Smooth muscle cell (in vitro differentiated cells): ENCODE data around the gene SLC24A1. TPM values are rescaled to one million over a fixed set of nuclear protein-coding genes. Genes with fewer than 3 reads are reported as not detected.

Experiments
- DNase-seq: peaks from one replicate; lab custom pipeline; 2025; ENCODE audit not compliant: unreplicated experiment; lab: John Stamatoyannopoulos, UW
- H2AFZ ChIP-seq: fragments of 200-600 bp; sonication (generic); 2 replicates; pipeline ENCODE4 v1.6.0; 2016; ENCODE audit warnings: antibody characterized with exemption, low read depth, mild to moderate bottlenecking
- H3F3A ChIP-seq: fragments of 200-600 bp; sonication (generic); 2 replicates; pipeline ENCODE4 v1.6.0; 2017; ENCODE audit warnings: antibody characterized with exemption, low read depth
- H3K27ac ChIP-seq: fragments of 200-600 bp; sonication (generic); 2 replicates; pipeline ENCODE4 v1.5.1; 2016; ENCODE audit warnings: low read depth, mild to moderate bottlenecking
- H3K27me3 ChIP-seq: fragments of 200-600 bp; sonication (generic); 2 replicates; pipeline ENCODE4 v1.6.1; 2016; ENCODE audit warnings: low read depth, mild to moderate bottlenecking
- H3K36me3 ChIP-seq: fragments of 200-600 bp; sonication (generic); 2 replicates; pipeline ENCODE4 v1.5.1; 2016; ENCODE audit warnings: low read depth
- H3K4me1 ChIP-seq: fragments of 200-600 bp; sonication (generic); 2 replicates; pipeline ENCODE4 v1.5.1; 2016; ENCODE audit warnings: low read depth
- H3K4me2 ChIP-seq: fragments of 200-600 bp; sonication (generic); 2 replicates; pipeline ENCODE4 v1.6.0; 2016; ENCODE audit warnings: mild to moderate bottlenecking
- H3K4me3 ChIP-seq: fragments of 200-600 bp; sonication (generic); 2 replicates; pipeline ENCODE4 v1.5.1; 2016; ENCODE audit warnings: mild to moderate bottlenecking
- H3K79me2 ChIP-seq: fragments of 200-600 bp; sonication (generic); 2 replicates; pipeline ENCODE4 v1.6.0; 2016; ENCODE audit warnings: low read depth, mild to moderate bottlenecking
- H3K9ac ChIP-seq: fragments of 200-600 bp; sonication (generic); 2 replicates; pipeline ENCODE4 v1.6.0; 2016; ENCODE audit warnings: low read depth
- H3K9me3 ChIP-seq: fragments of 200-600 bp; sonication (generic); replicated peaks from 2 replicates; pipeline ENCODE4 v1.5.1; 2016; ENCODE audit warnings: low read depth
- H4K20me1 ChIP-seq: fragments of 200-600 bp; sonication (generic); 2 replicates; pipeline ENCODE4 v1.6.0; 2016; ENCODE audit warnings: low read depth
- WGBS: methylation state at CpG from one replicate; pipeline ENCODE4 v1.1.7; 2016; ENCODE audit warnings: low lambda C conversion rate; 5-methylcytosine and 5-hydroxymethylcytosine counted together
- polyA plus RNA-seq: library from polyadenylated mRNA; unstranded; fragments of >200 nt; fragmentation: Nextera tagmentation; extraction: Ambion mirVana; gene quantifications from 2 replicates; pipeline ENCODE4 v1.2.1, GENCODE V29; 2016
- total RNA-seq: library from RNA; depleted of rRNA; stranded (reverse); fragments of >200 nt; gene quantifications from 2 replicates; pipeline ENCODE4 v1.2.3, GENCODE V29; 2014
- TF ChIP-seq, protein P1 (sequence below): fragments of 200-600 bp; sonication (generic); IDR thresholded peaks from 2 replicates; pipeline ENCODE4 v1.5.1; 2017; ENCODE audit warnings: borderline replicate concordance, mild to moderate bottlenecking, antibody characterized with exemption; ENCODE audit not compliant: insufficient read depth, poor library complexity, severe bottlenecking

Gene SLC24A1
- total and polyA plus RNA-seq, 2 experiments from 2014 or later: 1.3 to 2.8 TPM

DNA sequence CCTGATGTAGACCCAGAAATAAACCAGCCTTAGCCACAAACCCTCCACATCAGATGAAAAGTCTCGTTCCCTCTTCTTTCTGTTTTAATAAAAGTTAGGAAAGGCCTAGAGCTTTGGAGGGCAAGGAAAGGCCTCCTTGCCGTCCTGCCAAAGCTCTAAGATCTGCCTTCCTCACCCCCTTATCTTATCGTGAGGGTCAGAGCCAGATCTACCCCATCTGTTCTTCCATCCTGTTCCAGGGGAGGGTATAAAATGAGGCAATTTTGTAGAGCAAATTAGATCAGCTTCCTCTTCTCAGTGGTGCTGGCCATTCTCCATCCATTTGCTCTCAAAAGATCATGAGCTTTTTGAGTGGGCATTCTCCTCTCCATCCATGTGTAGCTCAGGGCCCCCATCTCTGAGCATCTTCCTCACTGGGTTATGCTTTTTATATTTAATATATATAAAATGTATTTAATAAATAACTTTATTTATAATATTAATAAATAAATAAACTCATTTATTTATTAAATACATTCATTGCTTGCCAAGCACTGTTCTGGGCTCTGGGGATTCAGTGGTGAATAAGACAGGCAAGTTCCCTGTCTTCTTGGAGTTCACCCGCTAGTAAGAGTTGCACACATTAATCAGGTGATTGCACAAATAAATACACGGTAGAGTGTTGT is 2.0 kb upstream of the SLC24A1 start:
- Histone ChIP-seq H3K9ac (no peak overlapping the region), H3K27ac (no peak overlapping the region), H3K4me2 (no peak overlapping the region), H2AFZ (no peak overlapping the region), H3F3A (no peaks in the 10 kb centered on the region), H3K4me3 (no peak overlapping the region), H3K27me3 (no peaks in the 10 kb centered on the region), H3K4me1 (no peaks in the 10 kb centered on the region), H4K20me1 (no peaks in the 10 kb centered on the region), H3K36me3 (no peaks in the 10 kb centered on the region), H3K79me2 (no peaks in the 10 kb centered on the region), H3K9me3 (no peaks in the 10 kb centered on the region)
- 68% methylated on average over 5 of the region's 5 CpGs for WGBS
- no peak for DNase-seq
- TF ChIP-seq, protein P1, sequence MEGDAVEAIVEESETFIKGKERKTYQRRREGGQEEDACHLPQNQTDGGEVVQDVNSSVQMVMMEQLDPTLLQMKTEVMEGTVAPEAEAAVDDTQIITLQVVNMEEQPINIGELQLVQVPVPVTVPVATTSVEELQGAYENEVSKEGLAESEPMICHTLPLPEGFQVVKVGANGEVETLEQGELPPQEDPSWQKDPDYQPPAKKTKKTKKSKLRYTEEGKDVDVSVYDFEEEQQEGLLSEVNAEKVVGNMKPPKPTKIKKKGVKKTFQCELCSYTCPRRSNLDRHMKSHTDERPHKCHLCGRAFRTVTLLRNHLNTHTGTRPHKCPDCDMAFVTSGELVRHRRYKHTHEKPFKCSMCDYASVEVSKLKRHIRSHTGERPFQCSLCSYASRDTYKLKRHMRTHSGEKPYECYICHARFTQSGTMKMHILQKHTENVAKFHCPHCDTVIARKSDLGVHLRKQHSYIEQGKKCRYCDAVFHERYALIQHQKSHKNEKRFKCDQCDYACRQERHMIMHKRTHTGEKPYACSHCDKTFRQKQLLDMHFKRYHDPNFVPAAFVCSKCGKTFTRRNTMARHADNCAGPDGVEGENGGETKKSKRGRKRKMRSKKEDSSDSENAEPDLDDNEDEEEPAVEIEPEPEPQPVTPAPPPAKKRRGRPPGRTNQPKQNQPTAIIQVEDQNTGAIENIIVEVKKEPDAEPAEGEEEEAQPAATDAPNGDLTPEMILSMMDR: no peak

DNA sequence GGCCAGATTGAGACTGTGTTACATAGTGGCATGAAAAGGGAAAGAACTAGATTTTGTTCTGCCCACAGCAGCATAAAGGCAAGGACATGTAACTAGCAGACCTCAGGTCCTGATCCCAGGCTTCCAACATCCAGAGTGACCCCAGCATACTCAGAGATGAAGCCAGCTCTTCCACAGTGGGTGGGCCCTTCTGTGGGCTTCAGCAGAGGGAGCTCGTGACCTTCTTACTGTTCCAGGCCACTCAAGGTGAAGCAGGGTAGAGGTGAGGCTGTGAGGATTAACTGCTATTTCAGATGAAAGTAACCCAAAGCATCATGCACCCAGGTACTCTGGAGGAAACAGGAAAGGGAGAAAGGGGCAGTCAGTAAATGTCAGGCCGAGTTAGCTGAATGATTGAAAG is 905 bp upstream of the SLC24A1 start:
- Histone ChIP-seq H3K4me1 (no peaks in the 10 kb centered on the region), H3K4me3 (no peak overlapping the region), H3K9me3 (no peaks in the 10 kb centered on the region), H3K27ac (no peak overlapping the region), H2AFZ (no peak overlapping the region), H3F3A (no peaks in the 10 kb centered on the region), H3K4me2 (no peak overlapping the region), H3K36me3 (peaks cover 2% of the 10 kb centered on the region), H3K9ac (no peak overlapping the region), H4K20me1 (no peaks in the 10 kb centered on the region), H3K79me2 (no peaks in the 10 kb centered on the region), H3K27me3 (no peaks in the 10 kb centered on the region)
- 89% methylated on average over 2 of the region's 2 CpGs for WGBS
- TF ChIP-seq, protein P1: no peak
- no peak for DNase-seq

DNA sequence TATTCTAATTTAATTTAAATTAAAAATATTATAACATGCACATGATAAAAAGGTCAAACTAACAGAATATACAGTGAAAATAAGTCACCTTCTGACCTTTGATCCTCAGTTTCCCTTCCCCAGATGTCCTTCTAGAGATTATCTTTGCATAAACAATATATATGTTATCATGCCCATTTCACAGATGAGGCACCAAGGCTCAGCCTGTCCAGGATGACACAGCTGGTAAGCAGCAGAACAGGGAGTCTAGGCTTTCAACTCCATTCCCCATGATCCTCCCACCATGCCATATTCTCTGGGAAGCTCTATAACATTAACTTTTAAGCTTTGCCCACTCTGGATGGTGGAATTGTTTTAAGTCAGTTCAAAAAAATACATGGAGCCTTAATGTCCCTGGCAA is 1.4 kb downstream of the SLC24A1 start:
- H3F3A ChIP-seq: no peaks in the 10 kb centered on the region
- no peaks in the 10 kb centered on the region for H3K27me3 ChIP-seq
- TF ChIP-seq, protein P1: no peak
- no peak overlapping the region for H3K4me3 ChIP-seq
- no peaks in the 10 kb centered on the region for H3K4me1 ChIP-seq
- H3K79me2 ChIP-seq: no peaks in the 10 kb centered on the region
- no peaks in the 10 kb centered on the region for H3K9me3 ChIP-seq
- no peak overlapping the region for H2AFZ ChIP-seq
- no peak for DNase-seq
- H3K4me2 ChIP-seq: no peak overlapping the region
- H3K27ac ChIP-seq: no peak overlapping the region
- no peaks in the 10 kb centered on the region for H4K20me1 ChIP-seq
- H3K9ac ChIP-seq: no peak overlapping the region
- H3K36me3 ChIP-seq: peaks cover 4% of the 10 kb centered on the region

DNA sequence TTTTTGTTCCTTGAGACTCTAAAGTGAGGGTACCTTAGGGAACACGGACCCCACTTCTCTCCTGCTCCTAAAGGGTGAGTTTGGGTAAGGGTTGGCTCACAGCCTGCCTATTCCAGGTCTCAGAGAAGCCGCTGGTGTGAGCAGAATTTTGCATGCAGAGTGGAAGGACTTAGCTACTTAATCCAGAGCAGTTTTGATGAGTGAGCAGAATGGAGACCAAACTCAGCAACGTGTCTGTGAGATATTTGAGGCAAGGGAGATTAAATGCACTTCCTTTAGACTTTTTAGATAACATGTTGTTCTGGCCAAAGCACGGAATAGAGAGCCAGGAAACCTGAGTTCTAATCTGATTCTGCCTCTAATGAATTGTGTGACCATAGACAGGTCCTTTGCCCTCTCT is 5.1 kb downstream of the SLC24A1 start:
- Histone ChIP-seq H3K4me2 (no peak overlapping the region), H3K4me3 (no peak overlapping the region), H3F3A (no peaks in the 10 kb centered on the region), H3K4me1 (no peaks in the 10 kb centered on the region), H3K9ac (no peak overlapping the region), H3K36me3 (peaks cover 4% of the 10 kb centered on the region), H3K27ac (no peak overlapping the region), H4K20me1 (no peaks in the 10 kb centered on the region), H3K9me3 (no peaks in the 10 kb centered on the region), H3K79me2 (no peaks in the 10 kb centered on the region), H2AFZ (no peak overlapping the region), H3K27me3 (no peaks in the 10 kb centered on the region)
- TF ChIP-seq, protein P1: no peak
- DNase-seq: no peak
- 47% methylated on average over 4 of the region's 4 CpGs for WGBS
